Measurements from ENCODE around the gene NFATC2. TPM values are rescaled to one million over a fixed set of nuclear protein-coding genes. Genes with fewer than 3 reads are reported as not detected.

NFATC2 gene
- total RNA-seq, 1 experiment from 2014 or later = 0.61 TPM

DNA sequence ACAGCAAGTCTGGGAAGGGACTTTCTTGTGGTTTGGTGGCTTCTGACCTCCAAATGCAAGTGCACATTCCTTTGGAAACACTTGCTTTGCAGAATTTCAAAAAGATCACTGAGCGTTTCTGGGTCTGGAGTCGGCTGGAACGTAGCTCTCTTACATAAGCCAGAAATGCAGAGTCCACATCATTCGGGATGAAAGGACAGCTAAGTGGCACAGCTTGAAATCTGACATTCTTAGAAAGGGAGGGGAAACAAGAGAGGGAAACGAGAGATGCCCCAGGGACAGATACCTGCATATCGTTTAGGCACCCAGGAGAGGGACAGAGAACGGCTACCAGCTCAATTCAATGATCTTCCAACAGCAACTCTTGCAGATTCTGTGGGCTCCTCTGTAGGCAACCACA is 118.7 kb downstream of the NFATC2 start:
- no peak overlapping the region for H3K4ac ChIP-seq (ENCODE audit: low read depth, low read length)

More for the DNA sequence above, 118.7 kb downstream of the NFATC2 start:
- peak overlapping the region in 1 of 3 experiments; percentile 54; a peak in 2 of 7 replicates for H3K27ac Mint-ChIP-seq
- TF ChIP-seq, protein P1, sequence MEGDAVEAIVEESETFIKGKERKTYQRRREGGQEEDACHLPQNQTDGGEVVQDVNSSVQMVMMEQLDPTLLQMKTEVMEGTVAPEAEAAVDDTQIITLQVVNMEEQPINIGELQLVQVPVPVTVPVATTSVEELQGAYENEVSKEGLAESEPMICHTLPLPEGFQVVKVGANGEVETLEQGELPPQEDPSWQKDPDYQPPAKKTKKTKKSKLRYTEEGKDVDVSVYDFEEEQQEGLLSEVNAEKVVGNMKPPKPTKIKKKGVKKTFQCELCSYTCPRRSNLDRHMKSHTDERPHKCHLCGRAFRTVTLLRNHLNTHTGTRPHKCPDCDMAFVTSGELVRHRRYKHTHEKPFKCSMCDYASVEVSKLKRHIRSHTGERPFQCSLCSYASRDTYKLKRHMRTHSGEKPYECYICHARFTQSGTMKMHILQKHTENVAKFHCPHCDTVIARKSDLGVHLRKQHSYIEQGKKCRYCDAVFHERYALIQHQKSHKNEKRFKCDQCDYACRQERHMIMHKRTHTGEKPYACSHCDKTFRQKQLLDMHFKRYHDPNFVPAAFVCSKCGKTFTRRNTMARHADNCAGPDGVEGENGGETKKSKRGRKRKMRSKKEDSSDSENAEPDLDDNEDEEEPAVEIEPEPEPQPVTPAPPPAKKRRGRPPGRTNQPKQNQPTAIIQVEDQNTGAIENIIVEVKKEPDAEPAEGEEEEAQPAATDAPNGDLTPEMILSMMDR (conservative IDR thresholded peaks at IDR 0.05) = no peak
- no peaks in the 10 kb centered on the region for H3K9me3 Mint-ChIP-seq
- Histone ChIP-seq H3K56ac (ENCODE audit: insufficient read length, low read depth, low read length) (no peak overlapping the region), H2BK120ac (ENCODE audit: low read depth, low read length, poor library complexity, severe bottlenecking) (no peak overlapping the region), H3K79me2 (ENCODE audit: insufficient read depth, low read length) (no peaks in the 10 kb centered on the region), H2BK12ac (ENCODE audit: insufficient read length, low read depth, low read length) (no peak overlapping the region), H3T11ph (ENCODE audit: low read length) (no peak overlapping the region), H4K91ac (ENCODE audit: insufficient read length, low read depth, low read length) (no peak overlapping the region), H2BK20ac (ENCODE audit: low read depth, low read length, poor library complexity, severe bottlenecking) (no peak overlapping the region), H3K4me2 (ENCODE audit: insufficient read depth, insufficient read length, low read length) (peak overlapping the region; percentile 18), H2BK15ac (ENCODE audit: low read depth, low read length) (no peak overlapping the region), H2BK5ac (ENCODE audit: insufficient read length, low read length) (no peak overlapping the region), H3K9ac (ENCODE audit: extremely low read depth, insufficient read length, low read length) (no peak overlapping the region), H3K23me2 (ENCODE audit: insufficient read length, low read depth, low read length, poor library complexity, severe bottlenecking) (no peaks in the 10 kb centered on the region), H4K20me1 (ENCODE audit: control insufficient read depth, insufficient read depth, insufficient read length) (no peaks in the 10 kb centered on the region), H2AFZ (ENCODE audit: low read length) (no peak overlapping the region), H3K4me1 (ENCODE audit: insufficient read depth, low read length) (peaks cover 4% of the 10 kb centered on the region), H4K8ac (replicated peaks; ENCODE audit: insufficient read length, low read depth, low read length) (no peak overlapping the region), H3K27me3 (ENCODE audit: insufficient read depth, low read length) (no peaks in the 10 kb centered on the region), H3K23ac (ENCODE audit: insufficient read length, low read depth, low read length) (no peak overlapping the region), H3K14ac (ENCODE audit: insufficient read depth, low read length) (no peak overlapping the region), H3K18ac (ENCODE audit: insufficient read length, low read depth, low read length) (no peak overlapping the region), H3K9me3 (ENCODE audit: control insufficient read depth, low read depth, low read length) (no peaks in the 10 kb centered on the region), H3K79me1 (ENCODE audit: insufficient read depth, low read depth, low read length, poor library complexity, severe bottlenecking) (no peaks in the 10 kb centered on the region), H2AK5ac (ENCODE audit: insufficient read length, low read length) (no peak overlapping the region), H4K5ac (ENCODE audit: insufficient read length, low read depth, low read length) (no peak overlapping the region), H3K27ac (ENCODE audit: insufficient read length, low read depth, low read length) (no peak overlapping the region)
- DNase-seq = peak; percentile 69
- WGBS (ENCODE audit: extremely low coverage, insufficient read length, low lambda C conversion rate) = no CpG with 5 or more reads among the region's 7 CpGs
- H3K4me3 Mint-ChIP-seq = no peak overlapping the region; a peak in 1 of 5 replicates
- H3K4me1 Mint-ChIP-seq = peaks cover 35 to 39% of the 10 kb centered on the region in 2 experiments
- H3K27me3 Mint-ChIP-seq (ENCODE audit: low read depth) = peaks cover 40% of the 10 kb centered on the region
- H3K36me3 Mint-ChIP-seq (ENCODE audit: insufficient read depth in 1 of 3, low read depth in 3 of 3) = no peaks in the 10 kb centered on the region
